ENCODE measurements around the gene SPAM1.

DNA sequence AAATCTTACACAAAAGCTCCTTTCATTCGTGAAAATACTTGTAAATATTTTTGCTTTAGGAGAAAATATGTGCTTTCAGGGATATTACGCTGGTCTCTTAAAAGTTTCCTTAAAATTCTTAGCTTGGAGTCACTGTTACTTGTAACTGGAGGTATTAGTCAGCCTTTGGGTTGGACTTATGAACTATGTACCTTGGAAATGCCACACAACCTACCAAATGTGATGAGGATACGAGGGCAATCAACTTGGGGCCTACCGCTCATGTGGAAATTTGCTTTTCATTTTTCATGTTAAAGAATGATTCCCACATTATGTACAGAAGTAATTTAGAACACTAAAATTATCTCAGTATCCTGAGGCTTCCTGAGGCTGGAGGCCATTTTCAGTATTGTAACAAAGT lies 23.1 kb downstream of the SPAM1 start:
- TF ChIP-seq POLR2AphosphoS5 (IDR thresholded peaks at IDR 0.05) = no peak
- TF ChIP-seq, protein P1, sequence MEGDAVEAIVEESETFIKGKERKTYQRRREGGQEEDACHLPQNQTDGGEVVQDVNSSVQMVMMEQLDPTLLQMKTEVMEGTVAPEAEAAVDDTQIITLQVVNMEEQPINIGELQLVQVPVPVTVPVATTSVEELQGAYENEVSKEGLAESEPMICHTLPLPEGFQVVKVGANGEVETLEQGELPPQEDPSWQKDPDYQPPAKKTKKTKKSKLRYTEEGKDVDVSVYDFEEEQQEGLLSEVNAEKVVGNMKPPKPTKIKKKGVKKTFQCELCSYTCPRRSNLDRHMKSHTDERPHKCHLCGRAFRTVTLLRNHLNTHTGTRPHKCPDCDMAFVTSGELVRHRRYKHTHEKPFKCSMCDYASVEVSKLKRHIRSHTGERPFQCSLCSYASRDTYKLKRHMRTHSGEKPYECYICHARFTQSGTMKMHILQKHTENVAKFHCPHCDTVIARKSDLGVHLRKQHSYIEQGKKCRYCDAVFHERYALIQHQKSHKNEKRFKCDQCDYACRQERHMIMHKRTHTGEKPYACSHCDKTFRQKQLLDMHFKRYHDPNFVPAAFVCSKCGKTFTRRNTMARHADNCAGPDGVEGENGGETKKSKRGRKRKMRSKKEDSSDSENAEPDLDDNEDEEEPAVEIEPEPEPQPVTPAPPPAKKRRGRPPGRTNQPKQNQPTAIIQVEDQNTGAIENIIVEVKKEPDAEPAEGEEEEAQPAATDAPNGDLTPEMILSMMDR (IDR thresholded peaks at IDR 0.05) = no peak

Measured in prostate gland (tissue), 2 donors.